ENCODE results near the gene CBX2. TPM values are rescaled to one million over a fixed set of nuclear protein-coding genes. Genes with fewer than 3 reads are reported as not detected.

Gene CBX2
- polyA plus RNA-seq, 1 of the 3 experiments (the other 2 are of a cell fraction), result 22.4 TPM

DNA sequence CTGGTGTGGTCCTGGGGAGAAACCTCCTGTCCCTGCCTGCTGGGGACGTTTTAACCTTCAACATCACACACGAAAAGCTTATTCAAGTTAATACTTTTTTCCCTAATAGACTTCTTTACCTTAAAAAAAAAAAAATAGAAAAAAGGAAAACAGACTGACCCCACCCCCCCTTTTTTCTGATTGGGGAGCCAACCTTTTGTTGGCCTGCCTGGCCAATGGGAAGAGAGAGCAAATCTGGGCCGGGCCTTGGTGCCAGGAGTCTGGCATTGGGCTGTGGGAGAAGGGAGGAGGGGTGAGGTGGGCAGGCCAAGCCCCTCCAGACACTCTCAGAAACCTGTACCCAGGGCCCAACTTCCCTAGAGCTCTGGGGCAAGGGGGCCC, 16.0 kb downstream of the CBX2 start (continued):
- no peak for TF ChIP-seq POLR2AphosphoS5 (IDR thresholded peaks at IDR 0.05; ENCODE audit: low read depth, low read length)
- peak; percentile 66 for TF ChIP-seq RFX5 (IDR thresholded peaks at IDR 0.05; ENCODE audit: low read length)
- TF ChIP-seq, protein P1, sequence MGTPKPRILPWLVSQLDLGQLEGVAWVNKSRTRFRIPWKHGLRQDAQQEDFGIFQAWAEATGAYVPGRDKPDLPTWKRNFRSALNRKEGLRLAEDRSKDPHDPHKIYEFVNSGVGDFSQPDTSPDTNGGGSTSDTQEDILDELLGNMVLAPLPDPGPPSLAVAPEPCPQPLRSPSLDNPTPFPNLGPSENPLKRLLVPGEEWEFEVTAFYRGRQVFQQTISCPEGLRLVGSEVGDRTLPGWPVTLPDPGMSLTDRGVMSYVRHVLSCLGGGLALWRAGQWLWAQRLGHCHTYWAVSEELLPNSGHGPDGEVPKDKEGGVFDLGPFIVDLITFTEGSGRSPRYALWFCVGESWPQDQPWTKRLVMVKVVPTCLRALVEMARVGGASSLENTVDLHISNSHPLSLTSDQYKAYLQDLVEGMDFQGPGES (IDR thresholded peaks at IDR 0.05; ENCODE audit: low read depth, low read length), result 0 out of 2 replicates have a peak, but pooled peaks have one; percentile 21
- TF ChIP-seq TAF1 (IDR thresholded peaks at IDR 0.05; ENCODE audit: borderline replicate concordance, low read depth, low read length), result no peak
- TF ChIP-seq EZH2phosphoT487 (IDR thresholded peaks at IDR 0.05; ENCODE audit: borderline replicate concordance, low read depth), result no peak
- no peak for TF ChIP-seq FOXM1 (IDR thresholded peaks at IDR 0.05; ENCODE audit: low read depth)
- TF ChIP-seq EP300 (IDR thresholded peaks at IDR 0.05; ENCODE audit: borderline replicate concordance in 1 of 2, low read depth in 1 of 2, low read length in 1 of 2), result no peak
- no peak for TF ChIP-seq YY1 (IDR thresholded peaks at IDR 0.05; ENCODE audit: low read depth)

DNA sequence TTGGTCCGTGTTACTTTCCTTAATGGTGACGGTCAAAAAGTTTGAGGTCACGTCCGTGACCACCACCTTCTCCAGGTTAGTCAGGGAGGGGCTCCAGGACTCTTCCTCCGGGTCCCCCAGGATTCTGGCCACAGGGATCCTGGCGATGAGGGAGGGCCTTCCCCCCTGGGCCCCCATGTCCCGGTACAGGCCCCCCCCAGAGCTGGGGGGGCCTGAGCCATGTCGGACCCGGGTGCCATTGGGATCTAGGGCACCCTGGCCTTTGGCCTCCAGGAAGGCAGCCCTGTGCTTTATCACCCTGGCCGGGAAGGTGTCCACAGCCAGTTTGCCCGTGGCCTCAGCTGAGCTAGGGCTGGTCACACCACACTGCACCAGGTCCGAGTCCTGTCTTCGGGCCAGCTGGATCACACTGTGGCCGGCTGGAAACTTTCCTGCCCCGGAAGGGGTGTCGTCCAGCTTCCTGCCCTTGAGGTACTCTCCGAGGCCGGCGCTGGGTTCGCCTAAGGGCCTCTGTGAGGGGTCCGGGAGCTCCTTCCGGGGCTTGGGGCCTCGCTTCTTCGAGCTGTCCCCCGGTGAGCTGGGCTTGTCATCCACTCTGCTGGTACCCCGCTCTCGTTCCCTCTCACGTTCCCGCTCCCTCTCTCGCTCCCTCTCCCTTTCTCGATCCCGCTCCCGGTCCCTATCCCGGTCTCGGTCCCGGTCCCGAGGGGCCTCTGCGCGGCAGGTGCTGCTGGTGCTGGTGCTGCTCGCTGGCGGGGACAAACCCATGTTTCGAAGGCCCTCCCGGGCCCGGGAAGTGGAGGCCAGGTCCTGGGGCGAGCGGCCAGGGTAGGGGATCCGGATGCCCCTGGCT, 16.9 kb downstream of the CBX2 start:
- H3K4me1 ChIP-seq (ENCODE audit: control insufficient read depth in 1 of 2, insufficient read depth in 2 of 2, low read depth in 1 of 2, low read length in 1 of 2), result peaks cover 23 to 51% of the 10 kb centered on the region in 2 experiments; a peak in 3 of 4 replicates

More for the DNA sequence above, 16.9 kb downstream of the CBX2 start:
- H3F3A ChIP-seq (replicated peaks; ENCODE audit: insufficient read depth), result peaks cover 4% of the 10 kb centered on the region
- H4K20me1 ChIP-seq (ENCODE audit: insufficient read depth), result peaks cover 11% of the 10 kb centered on the region; the same call in 1 of the 2 replicates
- peaks cover 18% of the 10 kb centered on the region for H3K79me2 ChIP-seq (ENCODE audit: insufficient read depth)
- no peak overlapping the region for H3K9ac ChIP-seq
- 92% methylated on average over 40 of the region's 47 CpGs for WGBS (ENCODE audit: low lambda C conversion rate)
- no peak overlapping the region for H3K4me2 ChIP-seq
- H3K9me2 ChIP-seq, result no peaks in the 10 kb centered on the region
- ChIA-PET CTCF (interaction anchor here (0.7 to 9.7 kb wide), 9 partner anchors 10 to 214 kb away, joined by 3 to 146 read pairs (median 8); partner anchors contain the start of gene CBX4), POLR2A (interaction anchor here (0.8 to 1.3 kb wide), 3 partner anchors 16 to 18 kb away, joined by 3 to 5 read pairs (median 4); partner anchors contain the start of gene CBX2)
- H3K4me3 ChIP-seq (ENCODE audit: low read depth in 2 of 2, low read length in 1 of 2), result no peak overlapping the region; a peak in 1 of 4 replicates
- H3K36me3 ChIP-seq (replicated peaks in 1 of 2; ENCODE audit: control insufficient read depth in 1 of 2, insufficient read depth in 2 of 2, low read length in 1 of 2), result peaks cover 0 to 24% of the 10 kb centered on the region in 2 experiments
- H3K9me3 ChIP-seq, result no peaks in the 10 kb centered on the region
- H3K27me3 ChIP-seq (ENCODE audit: insufficient read depth), result no peaks in the 10 kb centered on the region
- DNase-seq, result no peak
- H3K27ac ChIP-seq (ENCODE audit: low read depth in 2 of 2, low read length in 1 of 2), result no peak overlapping the region; a peak in 1 of 4 replicates
- H2AFZ ChIP-seq (ENCODE audit: low read depth), result no peak overlapping the region
- TF ChIP-seq, protein P2, sequence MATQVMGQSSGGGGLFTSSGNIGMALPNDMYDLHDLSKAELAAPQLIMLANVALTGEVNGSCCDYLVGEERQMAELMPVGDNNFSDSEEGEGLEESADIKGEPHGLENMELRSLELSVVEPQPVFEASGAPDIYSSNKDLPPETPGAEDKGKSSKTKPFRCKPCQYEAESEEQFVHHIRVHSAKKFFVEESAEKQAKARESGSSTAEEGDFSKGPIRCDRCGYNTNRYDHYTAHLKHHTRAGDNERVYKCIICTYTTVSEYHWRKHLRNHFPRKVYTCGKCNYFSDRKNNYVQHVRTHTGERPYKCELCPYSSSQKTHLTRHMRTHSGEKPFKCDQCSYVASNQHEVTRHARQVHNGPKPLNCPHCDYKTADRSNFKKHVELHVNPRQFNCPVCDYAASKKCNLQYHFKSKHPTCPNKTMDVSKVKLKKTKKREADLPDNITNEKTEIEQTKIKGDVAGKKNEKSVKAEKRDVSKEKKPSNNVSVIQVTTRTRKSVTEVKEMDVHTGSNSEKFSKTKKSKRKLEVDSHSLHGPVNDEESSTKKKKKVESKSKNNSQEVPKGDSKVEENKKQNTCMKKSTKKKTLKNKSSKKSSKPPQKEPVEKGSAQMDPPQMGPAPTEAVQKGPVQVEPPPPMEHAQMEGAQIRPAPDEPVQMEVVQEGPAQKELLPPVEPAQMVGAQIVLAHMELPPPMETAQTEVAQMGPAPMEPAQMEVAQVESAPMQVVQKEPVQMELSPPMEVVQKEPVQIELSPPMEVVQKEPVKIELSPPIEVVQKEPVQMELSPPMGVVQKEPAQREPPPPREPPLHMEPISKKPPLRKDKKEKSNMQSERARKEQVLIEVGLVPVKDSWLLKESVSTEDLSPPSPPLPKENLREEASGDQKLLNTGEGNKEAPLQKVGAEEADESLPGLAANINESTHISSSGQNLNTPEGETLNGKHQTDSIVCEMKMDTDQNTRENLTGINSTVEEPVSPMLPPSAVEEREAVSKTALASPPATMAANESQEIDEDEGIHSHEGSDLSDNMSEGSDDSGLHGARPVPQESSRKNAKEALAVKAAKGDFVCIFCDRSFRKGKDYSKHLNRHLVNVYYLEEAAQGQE (IDR thresholded peaks at IDR 0.05; ENCODE audit: low read depth, low read length), result no peak
- no peak for TF ChIP-seq GATA2 (CRISPR knock-in tag; IDR thresholded peaks at IDR 0.05)
- TF ChIP-seq RCOR1 (IDR thresholded peaks at IDR 0.05; ENCODE audit: low read length), result no peak
- TF ChIP-seq EZH2phosphoT487 (IDR thresholded peaks at IDR 0.05; ENCODE audit: borderline replicate concordance, low read depth), result no peak
- TF ChIP-seq, protein P3, sequence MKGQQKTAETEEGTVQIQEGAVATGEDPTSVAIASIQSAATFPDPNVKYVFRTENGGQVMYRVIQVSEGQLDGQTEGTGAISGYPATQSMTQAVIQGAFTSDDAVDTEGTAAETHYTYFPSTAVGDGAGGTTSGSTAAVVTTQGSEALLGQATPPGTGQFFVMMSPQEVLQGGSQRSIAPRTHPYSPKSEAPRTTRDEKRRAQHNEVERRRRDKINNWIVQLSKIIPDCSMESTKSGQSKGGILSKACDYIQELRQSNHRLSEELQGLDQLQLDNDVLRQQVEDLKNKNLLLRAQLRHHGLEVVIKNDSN (IDR thresholded peaks at IDR 0.05; ENCODE audit: borderline replicate concordance, low read depth), result no peak

All from SK-N-SH (cell line).